C4-2B (cell line): ENCODE results near the gene CASKIN1.

Experiments used
- CTCF ChIP-seq: fragments of 450-650 bp; conservative IDR thresholded peaks from 2 replicates; pipeline ENCODE4 v1.5.1; 2017; ENCODE audit warnings: mild to moderate bottlenecking
- ZFX ChIP-seq: fragments of 450-650 bp; IDR thresholded peaks from 2 replicates; pipeline ENCODE4 v1.6.1; 2017

DNA sequence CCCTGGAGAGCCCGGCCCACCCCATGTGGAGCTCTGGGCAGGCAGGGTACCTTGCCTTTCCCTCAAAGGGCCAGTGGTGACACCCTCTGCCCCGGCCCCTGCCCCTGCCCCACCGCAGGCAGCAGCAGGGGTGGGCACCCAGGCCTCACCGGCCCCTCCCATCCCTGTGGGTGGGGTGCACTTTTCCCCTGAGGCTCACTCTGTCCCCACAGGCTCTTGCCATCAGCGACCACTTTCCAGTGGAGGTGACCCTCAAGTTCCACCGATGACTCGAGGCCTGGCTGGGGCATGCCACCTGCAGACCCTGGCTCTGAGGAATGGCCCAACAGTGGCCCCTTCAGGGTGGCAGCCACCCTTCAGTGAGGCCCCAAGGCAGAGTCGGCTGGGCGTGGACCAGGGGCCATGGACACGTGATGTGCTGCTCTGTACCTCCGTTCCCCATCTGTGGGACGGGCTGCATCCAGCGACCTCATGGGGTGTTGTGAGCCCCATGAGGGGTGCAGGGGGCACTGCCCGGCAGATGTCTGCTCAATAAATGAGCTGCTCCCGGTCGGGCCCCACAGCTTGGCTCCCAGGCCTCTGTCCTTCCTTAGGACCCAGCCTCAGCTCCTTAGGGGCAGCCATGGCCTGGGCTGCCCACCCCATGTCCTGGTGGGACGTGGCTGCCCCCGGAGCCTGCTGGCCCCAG is 41.9 kb upstream of the CASKIN1 start:
- TF ChIP-seq CTCF (no peak), ZFX (no peak)
